NCI-H2081 treated with DMSO at 0.1 percent for 48 hours (cell line): ENCODE measurements around the gene TET3.

ENCODE experiments used
- DNase-seq: peaks from one replicate; lab custom pipeline; 2025; lab: John Stamatoyannopoulos, UW

TET3 gene

GRCh38 chr2:73965053-73965452 is 19.7 kb upstream of the TET3 start:
- DNase-seq = no peak

GRCh38 chr2:73968357-73968937 is 16.3 kb upstream of the TET3 start:
- no peak for DNase-seq

GRCh38 chr2:73969356-73969755 is 15.4 kb upstream of the TET3 start:
- DNase-seq = no peak

DNA sequence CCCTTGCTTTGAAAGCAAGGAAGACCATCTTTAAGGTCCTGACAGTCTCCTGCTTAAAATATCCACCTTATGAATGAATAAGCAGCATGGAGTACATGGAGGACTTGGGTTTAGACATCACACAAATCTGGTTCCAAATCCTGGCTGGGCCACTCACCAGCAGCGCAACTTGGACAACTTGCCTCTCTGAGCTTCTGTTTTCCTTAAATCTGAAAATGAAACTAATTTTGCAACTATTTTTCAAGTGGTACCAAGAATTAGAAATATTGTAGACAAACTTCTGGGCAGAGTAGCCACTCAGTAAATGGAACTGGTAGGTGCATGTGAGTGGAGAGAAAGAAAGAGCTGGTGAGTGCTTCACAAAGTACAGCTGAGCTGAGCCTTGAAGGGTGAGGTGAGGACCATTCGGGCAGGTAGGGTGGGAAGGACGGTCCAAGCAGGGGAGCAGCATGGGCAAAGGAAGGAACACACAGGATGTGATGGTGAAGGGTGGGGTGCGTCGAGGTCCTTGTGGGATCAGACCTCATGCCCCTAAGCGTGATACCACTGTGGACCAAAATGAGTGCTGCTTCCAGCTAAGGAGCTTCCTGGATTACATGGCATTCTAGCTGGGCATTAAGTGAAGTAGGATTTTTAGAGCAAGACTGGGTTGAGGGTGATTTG is 14.4 kb upstream of the TET3 start:
- DNase-seq = no peak

- no peak for DNase-seq
Observed at GRCh38 chr2:73970850-73971471, 13.7 kb upstream of the TET3 start.

DNA sequence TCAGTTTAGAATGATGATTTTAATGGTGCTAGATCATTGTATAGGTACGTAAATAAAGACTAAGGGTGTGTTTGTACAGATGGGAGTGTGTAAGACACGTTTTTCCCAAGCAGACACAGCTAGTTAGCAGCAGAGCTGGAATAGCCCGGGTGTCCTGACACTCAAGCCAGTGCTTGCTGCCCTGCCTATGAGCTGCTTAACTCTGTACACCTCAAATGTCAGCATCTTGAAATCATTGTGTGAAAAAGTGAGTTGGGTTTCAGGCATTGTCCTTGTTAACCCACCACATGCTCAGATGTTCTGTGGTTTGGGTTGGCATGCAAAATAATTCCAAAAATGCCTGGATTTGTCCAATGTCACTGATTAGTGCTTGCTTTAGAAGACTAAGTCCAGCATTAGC is 13.0 kb upstream of the TET3 start:
- DNase-seq = no peak

DNA sequence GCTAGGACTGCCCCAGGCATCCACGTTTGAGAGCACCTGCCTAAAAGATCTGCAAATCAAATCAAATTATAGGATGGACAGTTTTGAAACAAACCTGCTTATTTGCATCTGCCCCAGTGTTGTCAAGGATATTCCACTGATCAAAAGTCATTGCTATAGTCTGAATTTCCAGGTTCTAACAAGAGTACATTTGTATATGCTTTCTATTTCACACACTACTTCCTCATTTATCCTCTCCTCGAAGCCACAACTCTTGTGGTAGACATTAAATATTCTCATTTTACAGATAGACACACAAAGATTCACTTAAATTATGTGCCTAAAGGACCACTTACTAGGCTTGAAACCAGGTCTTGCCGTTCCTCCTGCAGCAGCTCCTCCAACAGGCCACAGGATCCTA is 11.9 kb upstream of the TET3 start:
- no peak for DNase-seq

DNA sequence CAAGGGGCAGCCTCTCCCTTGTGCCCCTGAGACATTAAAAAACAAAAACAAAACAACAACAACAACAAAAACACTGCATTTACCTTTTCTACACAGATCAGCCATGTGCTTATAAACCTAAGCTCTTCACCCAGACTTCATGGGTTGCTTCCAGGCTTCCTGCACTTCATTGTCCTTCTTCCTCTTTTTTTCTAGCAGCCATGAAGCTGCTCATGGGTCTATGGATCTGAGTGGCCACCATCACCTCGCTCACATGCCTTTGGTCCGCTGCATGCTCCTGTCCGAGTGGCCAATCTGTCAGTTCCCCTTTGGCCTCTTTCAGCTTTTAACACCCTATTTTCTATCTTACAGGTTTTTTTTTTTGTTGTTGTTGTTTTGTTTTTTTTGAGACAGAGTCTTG is 9.0 kb upstream of the TET3 start:
- DNase-seq = no peak

DNA sequence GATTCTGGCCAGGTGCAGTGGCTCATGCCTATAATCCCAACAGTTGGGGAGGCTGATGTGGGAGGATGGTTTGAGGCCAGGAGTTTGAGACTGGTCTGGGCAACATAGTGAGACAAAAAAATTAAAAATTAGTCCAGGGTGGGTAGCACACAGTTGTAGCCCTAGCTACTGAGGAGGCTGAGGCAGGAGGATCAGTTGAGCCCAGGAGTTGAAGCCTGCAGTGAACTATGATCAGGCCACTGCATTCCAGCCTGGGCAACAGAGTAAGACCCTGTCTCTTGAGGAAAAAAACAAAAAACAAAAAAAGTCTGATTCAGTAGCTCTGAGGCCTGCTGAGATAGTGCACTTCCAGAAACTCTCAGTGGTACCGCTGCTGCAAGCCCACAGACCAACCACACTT is 7.9 kb upstream of the TET3 start:
- DNase-seq = no peak

- DNase-seq = no peak
Observed at GRCh38 chr2:73977466-73977865, 7.2 kb upstream of the TET3 start.

GRCh38 chr2:73979021-73979420 is 5.7 kb upstream of the TET3 start:
- DNase-seq = no peak

- DNase-seq = no peak
Observed at GRCh38 chr2:73979686-73980085, 5.0 kb upstream of the TET3 start.

DNA sequence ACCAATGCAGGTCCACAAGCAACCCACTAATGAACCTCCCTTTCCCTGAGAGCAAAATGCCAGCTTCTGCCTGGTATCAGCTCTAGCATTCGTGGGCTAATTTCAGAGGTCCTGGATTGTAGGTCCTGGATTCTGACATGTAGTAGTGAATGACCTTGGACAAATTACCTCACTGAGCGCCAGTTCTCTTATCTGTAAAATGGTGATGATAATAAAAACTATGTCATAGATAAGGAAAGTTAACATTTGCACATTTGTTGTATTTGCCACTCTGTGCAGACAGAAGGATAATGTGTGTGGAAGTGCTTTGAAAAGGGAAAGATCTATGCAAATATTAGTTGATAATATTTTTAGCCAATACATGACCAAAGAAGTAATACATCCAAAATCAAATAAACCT is 4.1 kb upstream of the TET3 start:
- DNase-seq = no peak

DNA sequence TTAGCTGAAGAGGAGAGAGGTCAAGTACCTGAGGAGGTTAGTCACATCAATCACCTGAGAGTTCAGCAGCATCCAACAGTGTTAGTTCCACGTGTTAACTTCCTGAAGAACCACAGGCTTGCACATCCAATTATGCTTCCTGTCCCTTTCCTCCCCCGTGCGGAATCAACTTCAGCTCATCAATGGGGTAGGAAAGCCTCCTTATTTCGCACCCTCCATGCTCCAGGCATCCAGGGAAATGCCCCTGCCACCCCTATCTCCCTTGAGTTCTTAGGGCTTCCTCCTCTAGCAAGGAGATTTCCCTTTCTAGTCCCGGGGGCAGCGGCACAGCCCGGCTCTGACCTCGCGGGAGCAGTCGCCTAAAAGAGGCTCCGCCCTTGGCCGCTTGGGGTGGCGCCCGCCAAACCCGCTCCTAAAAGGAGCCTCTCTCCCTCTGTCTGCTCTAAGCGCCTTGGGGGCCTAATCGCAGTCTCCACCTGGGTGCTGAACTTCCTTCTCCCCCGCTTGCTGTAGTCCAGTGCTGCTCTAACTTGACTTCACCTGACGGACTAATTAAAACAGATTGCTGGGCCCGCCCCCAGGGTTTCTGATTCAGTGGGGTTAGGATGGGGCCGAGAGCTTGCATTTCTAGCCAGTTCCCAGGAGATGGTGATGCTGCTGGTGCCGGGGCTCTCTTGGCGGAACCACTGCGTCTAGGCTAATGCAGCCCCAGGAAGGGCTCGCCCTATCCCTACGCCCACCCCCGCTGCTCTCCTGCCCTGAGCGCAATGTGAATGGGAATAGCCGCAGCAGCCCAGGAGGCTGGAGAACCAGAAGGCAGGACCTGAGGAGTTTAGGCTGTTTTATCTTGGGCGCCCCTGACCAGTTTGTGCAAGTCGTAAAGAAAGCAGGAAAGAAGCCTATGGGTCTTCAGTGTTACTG is 3.4 kb upstream of the TET3 start:
- DNase-seq = no peak

DNA sequence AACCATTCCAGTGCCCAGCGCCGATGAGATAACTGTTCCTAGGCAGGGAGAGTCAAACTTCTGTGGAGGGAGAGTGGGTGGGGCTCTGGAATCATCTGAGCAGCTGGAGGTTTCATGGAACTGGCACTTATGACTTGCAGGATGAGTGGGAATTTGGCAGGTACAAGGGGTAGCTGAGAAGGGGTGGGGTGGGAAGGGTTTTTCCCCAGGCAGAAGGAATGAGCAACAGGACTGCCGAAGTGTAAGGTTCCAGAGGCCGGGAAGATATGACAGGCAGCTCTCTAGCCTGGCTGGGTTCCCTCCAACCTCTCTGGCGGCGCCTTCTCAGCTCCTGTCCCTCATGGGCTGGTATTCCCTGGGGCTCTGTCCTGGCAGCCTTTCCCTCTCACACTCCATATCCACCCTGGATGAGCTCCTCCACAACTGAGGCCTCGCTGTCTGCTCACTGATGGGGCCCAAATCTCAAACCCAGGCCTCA is 2.5 kb upstream of the TET3 start:
- DNase-seq = no peak

DNA sequence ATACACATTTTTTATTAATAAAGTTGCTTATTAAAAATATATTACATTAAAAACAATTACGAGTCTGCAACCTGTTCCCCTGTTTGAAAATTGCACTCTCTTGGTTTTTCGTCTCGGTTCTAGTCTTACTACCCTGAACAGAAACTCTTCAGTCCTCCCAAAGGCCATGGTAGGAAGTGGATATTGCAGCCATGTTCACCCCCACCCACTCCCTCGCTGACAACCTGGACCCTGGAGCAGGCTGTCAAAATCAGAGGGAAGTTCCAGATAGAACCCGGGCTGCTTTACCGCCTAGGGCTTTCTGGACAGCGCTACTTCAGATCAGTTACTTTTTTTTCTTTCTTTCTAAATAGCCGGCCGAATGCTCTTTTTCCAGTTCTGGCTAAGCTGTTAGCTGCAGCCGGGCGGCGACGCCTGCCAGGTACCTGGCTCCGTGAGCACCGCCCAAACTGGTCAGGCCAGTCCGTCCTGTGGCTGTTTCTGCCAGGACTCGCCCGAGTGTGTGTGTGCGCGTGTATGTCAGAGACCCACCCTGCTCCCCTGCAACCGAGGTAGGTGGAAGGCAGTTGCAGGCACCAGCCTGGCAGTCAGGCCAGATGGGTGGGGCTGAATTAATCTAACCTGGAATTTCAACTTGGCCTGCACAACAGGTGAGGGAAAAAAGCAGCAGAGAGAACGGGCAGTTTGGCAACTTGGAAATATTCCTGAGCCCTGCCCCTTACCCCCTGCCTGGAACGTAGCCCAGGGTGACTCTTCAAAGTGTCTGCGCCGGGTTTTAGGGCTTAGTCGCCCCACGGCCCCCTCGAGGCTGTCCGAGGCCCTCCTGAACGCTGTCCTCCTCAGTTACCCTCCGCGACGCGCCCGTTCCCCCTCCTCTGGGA is 1.1 kb upstream of the TET3 start:
- peak; percentile 20 for DNase-seq

DNA sequence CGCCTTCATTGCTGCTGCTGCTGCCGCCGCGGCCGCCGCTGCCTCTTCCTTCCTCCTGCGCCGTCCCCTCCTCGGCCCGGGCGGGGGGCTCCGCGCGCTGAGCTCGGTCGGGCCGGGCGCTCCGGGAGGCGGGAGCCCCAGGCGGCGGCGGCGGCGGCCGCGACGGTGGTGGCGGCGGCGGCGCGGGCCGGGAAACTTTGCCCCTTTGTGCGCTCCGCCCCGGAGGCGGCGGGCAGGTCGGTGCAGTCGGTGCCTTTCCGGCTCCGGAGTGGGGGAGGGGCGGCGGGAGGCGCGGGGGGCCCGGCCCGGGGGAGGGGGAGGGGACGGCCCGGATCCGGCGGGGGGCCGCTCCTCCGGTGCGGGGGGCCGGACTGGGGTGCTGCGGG is 205 bp downstream of the TET3 start:
- no peak for DNase-seq

GRCh38 chr2:73985308-73986084 is 786 bp downstream of the TET3 start:
- no peak for DNase-seq

- no peak for DNase-seq
Observed at GRCh38 chr2:73986085-73986681, 1.5 kb downstream of the TET3 start.
